ENCODE measurements around the gene LMOD1.
"Not testable (repeated sequence)": the region's sequence is repeated elsewhere in the genome, so short reads cannot be mapped to it uniquely, and the experiment has no call there.

The LMOD1 gene

GRCh38 chr1:201912832-201913231 lies 33.5 kb downstream of the LMOD1 start:
- no peak for DNase-seq

- no peak for DNase-seq
Observed at GRCh38 chr1:201911826-201912571, 34.3 kb downstream of the LMOD1 start.

GRCh38 chr1:201907621-201908020 lies 38.7 kb downstream of the LMOD1 start:
- DNase-seq, result no peak

GRCh38 chr1:201906336-201906735 lies 40.0 kb downstream of the LMOD1 start:
- DNase-seq, result no peak

GRCh38 chr1:201905234-201905890 lies 41.0 kb downstream of the LMOD1 start:
- DNase-seq, result no peak

- no peak for DNase-seq
Observed at GRCh38 chr1:201904579-201904978, 41.8 kb downstream of the LMOD1 start.

- no peak for DNase-seq
Observed at GRCh38 chr1:201903135-201903534, 43.2 kb downstream of the LMOD1 start.

GRCh38 chr1:201902198-201902597 lies 44.1 kb downstream of the LMOD1 start:
- DNase-seq, result no peak

- DNase-seq, result not testable (repeated sequence)
Observed at GRCh38 chr1:201901036-201901435, 45.3 kb downstream of the LMOD1 start.

GRCh38 chr1:201900476-201900875 lies 45.9 kb downstream of the LMOD1 start:
- DNase-seq, result no peak

GRCh38 chr1:201899683-201900429 lies 46.5 kb downstream of the LMOD1 start:
- no peak for DNase-seq

- DNase-seq, result no peak
Observed at GRCh38 chr1:201898992-201899391, 47.4 kb downstream of the LMOD1 start.

GRCh38 chr1:201898240-201898894 lies 48.0 kb downstream of the LMOD1 start:
- no peak for DNase-seq

- DNase-seq, result no peak
Observed at GRCh38 chr1:201896951-201897391, 49.4 kb downstream of the LMOD1 start.

GRCh38 chr1:201895913-201896807 lies 50.2 kb downstream of the LMOD1 start:
- DNase-seq, result peak; percentile 92

GRCh38 chr1:201895120-201895665 lies 51.2 kb downstream of the LMOD1 start:
- DNase-seq, result no peak

- DNase-seq, result no peak
Observed at GRCh38 chr1:201894343-201895119, 51.8 kb downstream of the LMOD1 start.

- DNase-seq, result no peak
Observed at GRCh38 chr1:201893431-201893830, 52.9 kb downstream of the LMOD1 start.

GRCh38 chr1:201892211-201892610 lies 54.1 kb downstream of the LMOD1 start:
- DNase-seq, result no peak

- DNase-seq, result no peak
Observed at GRCh38 chr1:201891451-201892045, 54.8 kb downstream of the LMOD1 start.
